K562 (cell line): ENCODE results near the gene BGN. TPM values are rescaled to one million over a fixed set of nuclear protein-coding genes. Genes with fewer than 3 reads are reported as not detected.

Experiments used
- ATAC-seq: fragments of 200-7000 bp; cut with Tn5 transposase; 3 replicates; pipeline ENCODE4 v1.9.1; 2020; ENCODE audit warnings: moderate library complexity
- BruUV-seq: library from RNA; stranded (reverse); fragments of 400-500 nt; replicated peaks from 2 replicates; lab custom pipeline; 2021; lab: Mats Ljungman, UMichigan
- CTCF ChIA-PET: fragments of 300-600 bp; formaldehyde crosslinking; extraction: SDS; loops from one replicate; lab custom pipeline; 2021; ENCODE audit warnings: low intra/inter-chr PET ratio; lab: Yijun Ruan, JAX
- POLR2A ChIA-PET: fragments of 300-600, 350-650 bp; sonication (Branson Sonifier 250); formaldehyde crosslinking; extraction: SDS; loops from one replicate; lab custom pipeline; 2021; ENCODE audit warnings: antibody characterized with exemption, inconsistent platforms; lab: Yijun Ruan, JAX
- DNase-seq, 4 experiments: peaks; one replicate each; pipeline versions ENCODE4 v3.0.0 to v3.0.0-alpha.2; 2011 to 2018; ENCODE audit warnings: low spot score in 3 of 4, mixed read lengths in 3 of 4; ENCODE audit errors: extremely low read depth in 1 of 4
- FAIRE-seq: peaks from 2 replicates; lab custom pipeline; 2011; peaks lifted over from hg19 to GRCh38; lab: Jason Lieb, UNC
- H2AFZ ChIP-seq: 2 replicates; pipeline ENCODE4 v1.6.0; 2011; ENCODE audit warnings: low read depth, low read length, control low read depth, inconsistent platforms
- H3K27ac ChIP-seq: fragments of 200-600 bp; 3 replicates; pipeline ENCODE4 v1.8.0; 2011; ENCODE audit warnings: low read depth, mild to moderate bottlenecking, control low read depth, inconsistent platforms, low read length, moderate library complexity, mixed read lengths; ENCODE audit errors: extremely low read depth
- H3K27me3 ChIP-seq, 2 experiments: fragments of 300-600 bp in 1 of 2; 2 replicates in 1 of 2; 3 replicates in 1 of 2; pipeline versions ENCODE4 v1.6.0 to v1.8.0; 2011; ENCODE audit warnings: inconsistent platforms in 2 of 2, low read length in 2 of 2, mild to moderate bottlenecking in 1 of 2, mixed read lengths in 1 of 2, moderate library complexity in 1 of 2; ENCODE audit not compliant: control insufficient read depth in 2 of 2, insufficient read depth in 2 of 2
- H3K36me3 ChIP-seq: fragments of 300-600 bp; 3 replicates; pipeline ENCODE4 v1.8.0; 2011; ENCODE audit warnings: mild to moderate bottlenecking, low read length, inconsistent platforms; ENCODE audit not compliant: control insufficient read depth, insufficient read depth
- H3K4me1 ChIP-seq, 2 experiments: fragments of 200-600 bp in 1 of 2; replicated peaks in 1 of 2; 2 replicates in 1 of 2; 3 replicates in 1 of 2; pipeline versions ENCODE4 v1.5.1 to v1.8.0; 2011; ENCODE audit warnings: inconsistent platforms in 2 of 2, low read length in 2 of 2, mild to moderate bottlenecking in 1 of 2, mixed read lengths in 1 of 2, moderate library complexity in 1 of 2; ENCODE audit not compliant: control insufficient read depth in 2 of 2, insufficient read depth in 2 of 2
- H3K4me2 ChIP-seq: 2 replicates; pipeline ENCODE4 v1.6.1; 2011; ENCODE audit warnings: low read length, control low read depth, inconsistent platforms, mixed read lengths; ENCODE audit not compliant: insufficient read depth
- H3K4me3 ChIP-seq: fragments of 200-600 bp; sonication (generic), shearing (Covaris generic); 2 replicates; pipeline ENCODE4 v1.5.1; 2016; ENCODE audit warnings: control low read depth, inconsistent platforms
- H3K79me2 ChIP-seq: fragments of 200-600 bp; 3 replicates; pipeline ENCODE4 v1.8.0; 2011; ENCODE audit warnings: low read length, inconsistent platforms; ENCODE audit not compliant: control insufficient read depth, insufficient read depth
- H3K9ac ChIP-seq, 2 experiments: 2 replicates each; pipeline versions ENCODE4 v1.6.0 to v1.6.1; 2011; ENCODE audit warnings: low read depth in 2 of 2, low read length in 2 of 2, control low read depth in 1 of 2, inconsistent platforms in 1 of 2, mild to moderate bottlenecking in 1 of 2, mixed read lengths in 1 of 2; ENCODE audit not compliant: insufficient read depth in 1 of 2
- H3K9me1 ChIP-seq: one replicate; pipeline ENCODE4 v1.6.0; 2011; ENCODE audit warnings: inconsistent platforms, mild to moderate bottlenecking, low read length, moderate library complexity; ENCODE audit not compliant: control insufficient read depth, insufficient read depth
- H3K9me3 ChIP-seq: replicated peaks from 2 replicates; pipeline ENCODE4 v1.5.1; 2011; ENCODE audit warnings: low read depth, low read length, inconsistent platforms; ENCODE audit not compliant: control insufficient read depth, insufficient read depth
- H4K20me1 ChIP-seq: replicated peaks from 2 replicates; pipeline ENCODE4 v1.6.1; 2011; ENCODE audit warnings: low read length, inconsistent platforms, mixed read lengths; ENCODE audit not compliant: control insufficient read depth, insufficient read depth
- BACH1 ChIP-seq: fragments of 200-800 bp; sonication (Bioruptor generic); IDR thresholded peaks from 2 replicates; pipeline ENCODE4 v1.6.1; 2016; ENCODE audit warnings: missing genetic modification characterization, missing compliant biosample characterization
- KLF13 ChIP-seq: fragments of 450-650 bp; IDR thresholded peaks from 2 replicates; pipeline ENCODE4 v1.6.1; 2016; ENCODE audit warnings: missing genetic modification characterization, low read depth, mild to moderate bottlenecking, missing compliant biosample characterization, moderate library complexity, borderline replicate concordance
- NONO ChIP-seq, 2 experiments: fragments of 200-400 bp in 1 of 2; fragments of 450-650 bp in 1 of 2; formaldehyde crosslinking in 1 of 2; IDR thresholded peaks; 2 replicates each; pipeline ENCODE4 v1.6.1; 2017; ENCODE audit warnings: low read depth in 2 of 2, mild to moderate bottlenecking in 2 of 2, moderate library complexity in 2 of 2, low read length in 1 of 2
- RBBP5 ChIP-seq: fragments of 200-600 bp; sonication (generic); IDR thresholded peaks from 2 replicates; pipeline ENCODE4 v1.6.1; 2012; ENCODE audit warnings: borderline replicate concordance, mild to moderate bottlenecking, low read length, control low read depth, inconsistent platforms; ENCODE audit not compliant: insufficient read depth, poor library complexity, severe bottlenecking
- TAF15 ChIP-seq: fragments of 200-400 bp; formaldehyde crosslinking; IDR thresholded peaks from 2 replicates; pipeline ENCODE4 v1.6.1; 2017; ENCODE audit warnings: mild to moderate bottlenecking, low read depth, low read length, moderate library complexity
- ZNF140 ChIP-seq: fragments of 250-450 bp; sonication (Bioruptor Pico); IDR thresholded peaks from 2 replicates; pipeline ENCODE4 v1.8.0; 2021; ENCODE audit warnings: moderate library complexity, mild to moderate bottlenecking, inconsistent platforms
- ZNF695 ChIP-seq: fragments of 450-650 bp; formaldehyde crosslinking; IDR thresholded peaks from 2 replicates; pipeline ENCODE4 v1.4.0; 2020; ENCODE audit warnings: mild to moderate bottlenecking, moderate library complexity
- whole genome bisulfite sequencing: fragments of 100-300 bp; shearing (Covaris generic); methylation state at CpG from one replicate; pipeline ENCODE4 v1.1.6; 2016; ENCODE audit warnings: low coverage, mixed read lengths; ENCODE audit not compliant: insufficient coverage; ENCODE audit errors: missing lambda C conversion rate; 5-methylcytosine and 5-hydroxymethylcytosine counted together
- in situ Hi-C: fragments of 300-500 bp; cut with MboI; formaldehyde crosslinking; loops from 4 replicates; pipeline ENCODE4 v1.15.0; 2018; ENCODE audit warnings: inconsistent platforms, mixed read lengths
- intact Hi-C: fragments of 100-400 bp; cut with micrococcal nuclease; formaldehyde crosslinking; loops from 2 replicates; pipeline ENCODE4 v1.14.2; 2022
- polyA plus RNA-seq, 8 experiments: library from polyadenylated mRNA; depleted of rRNA in 4 of 8; stranded (reverse) in 5 of 8; unstranded in 3 of 8; fragments of >200 nt; fragmentation: Nextera tagmentation in 2 of 8; fragmentation: Illumina TruSeq in 1 of 8; extraction: Ambion mirVana in 2 of 8; extraction: Trizol in 1 of 8; gene quantifications; 2 replicates each; pipeline versions ENCODE4 v1.2.1 to v1.2.3, GENCODE V29; 2011 to 2014; ENCODE audit warnings: inconsistent platforms in 1 of 8, missing spikeins in 1 of 8
- total RNA-seq, 7 experiments: library from RNA; depleted of rRNA in 6 of 7; stranded (reverse); fragments of >200 nt in 6 of 7; fragmentation: Illumina TruSeq in 2 of 7; extraction: Trizol in 2 of 7; gene quantifications; 2 replicates each; pipeline versions ENCODE4 v1.2.1 to v1.2.3, GENCODE V29; 2011 to 2021; ENCODE audit warnings: low replicate concordance in 1 of 7
- TF ChIP-seq, protein P1 (sequence below): sonication (generic); IDR thresholded peaks from 2 replicates; pipeline ENCODE4 v1.6.1; 2016

BGN gene
- total and polyA plus RNA-seq, 9 of the 15 experiments (the other 6 are each of a cell fraction or from before 2014, with no cell fraction given) = 0.11 TPM; not detected in 8

GRCh38 chrX:153502796-153503195 lies 8.0 kb downstream of the BGN start:
- Histone ChIP-seq H3K9ac (no peak overlapping the region), H3K79me2 (no peaks in the 10 kb centered on the region), H3K27me3 (peaks cover 0 to 16% of the 10 kb centered on the region in 2 experiments; a peak in 2 of 5 replicates), H3K27ac (no peak overlapping the region), H3K9me1 (no peaks in the 10 kb centered on the region), H4K20me1 (no peaks in the 10 kb centered on the region), H3K4me3 (no peak overlapping the region), H3K9me3 (no peaks in the 10 kb centered on the region), H3K4me2 (no peak overlapping the region), H3K4me1 (peaks cover 0 to 36% of the 10 kb centered on the region in 2 experiments; a peak in 3 of 5 replicates), H3K36me3 (no peaks in the 10 kb centered on the region), H2AFZ (no peak overlapping the region)
- intact Hi-C loops (no loop called here), in situ Hi-C loops (no loop called here)
- 53% methylated on average over 3 of the region's 14 CpGs for WGBS
- no peak for ATAC-seq
- DNase-seq = no peak
- no TSS peak for BruUV-seq
- no peak for FAIRE-seq
- no peak for TF ChIP-seq TAF15
- no peak for TF ChIP-seq NONO (IDR thresholded peaks at IDR 0.05; ENCODE audit: low read depth in 2 of 2, low read length in 1 of 2)
- TF ChIP-seq ZNF695 (CRISPR knock-in tag) = no peak
- TF ChIP-seq BACH1 = no peak
- TF ChIP-seq KLF13 (tag) = no peak
- TF ChIP-seq RBBP5 = no peak
- TF ChIP-seq, protein P1, sequence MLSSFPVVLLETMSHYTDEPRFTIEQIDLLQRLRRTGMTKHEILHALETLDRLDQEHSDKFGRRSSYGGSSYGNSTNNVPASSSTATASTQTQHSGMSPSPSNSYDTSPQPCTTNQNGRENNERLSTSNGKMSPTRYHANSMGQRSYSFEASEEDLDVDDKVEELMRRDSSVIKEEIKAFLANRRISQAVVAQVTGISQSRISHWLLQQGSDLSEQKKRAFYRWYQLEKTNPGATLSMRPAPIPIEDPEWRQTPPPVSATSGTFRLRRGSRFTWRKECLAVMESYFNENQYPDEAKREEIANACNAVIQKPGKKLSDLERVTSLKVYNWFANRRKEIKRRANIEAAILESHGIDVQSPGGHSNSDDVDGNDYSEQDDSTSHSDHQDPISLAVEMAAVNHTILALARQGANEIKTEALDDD = no peak
- no peak for TF ChIP-seq ZNF140 (CRISPR knock-in tag)
- ChIA-PET POLR2A (no interaction called here), CTCF (no interaction called here)
